Measurements from ENCODE around the gene THAP4. TPM values are rescaled to one million over a fixed set of nuclear protein-coding genes. Genes with fewer than 3 reads are reported as not detected.

The THAP4 gene
- total RNA-seq, 3 donors from 2014 or later (not counting 1 experiment from before 2014, with no cell fraction given): 19.8 to 29.2 (median 27.8) TPM

DNA sequence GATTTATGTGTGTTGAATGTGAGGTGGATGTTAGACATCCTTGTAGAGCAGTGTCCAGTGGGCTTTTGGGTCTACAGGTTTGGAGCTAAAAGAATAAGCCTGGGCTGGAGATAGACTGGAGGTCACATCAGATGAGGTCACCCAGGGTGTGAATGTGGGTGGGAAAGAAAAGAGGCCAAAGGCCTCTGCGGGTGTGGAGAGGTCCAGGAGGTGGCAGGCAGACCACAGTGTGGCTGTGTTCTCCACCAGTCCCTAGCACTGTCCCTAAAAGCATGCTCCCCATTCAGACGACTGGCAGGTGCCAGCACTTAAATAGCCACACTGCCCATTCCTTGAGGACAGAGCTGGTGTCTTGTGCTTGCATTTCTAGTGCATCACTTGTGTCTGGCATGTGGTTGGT lies 4.7 kb upstream of the THAP4 start:
- peak overlapping the region; percentile 17 to 56 for H3K27ac Mint-ChIP-seq
- no peak for TF ChIP-seq CTCF (IDR thresholded peaks at IDR 0.05)
- ATAC-seq: no peak
- intact Hi-C loops (cut with micrococcal nuclease): no loop called here
- no peaks in the 10 kb centered on the region for H3K36me3 ChIP-seq (ENCODE audit: control insufficient read depth, insufficient read depth, low read length)
- H3K4me1 Mint-ChIP-seq: peaks cover 51 to 64% of the 10 kb centered on the region in 2 donors
- no peaks in the 10 kb centered on the region for H3K36me3 Mint-ChIP-seq
- H3K9me3 ChIP-seq (ENCODE audit: control insufficient read depth, insufficient read depth, low read length): no peaks in the 10 kb centered on the region
- no peak for DNase-seq
- peaks cover 25% of the 10 kb centered on the region for H3K4me1 ChIP-seq (ENCODE audit: control insufficient read depth, insufficient read depth, low read length)
- no peak overlapping the region for H3K4me3 ChIP-seq (ENCODE audit: low read length)
- 42% methylated on average over 2 of the region's 2 CpGs for WGBS (ENCODE audit: insufficient coverage)
- no peak overlapping the region for H3K27ac ChIP-seq (ENCODE audit: low read length)
- no peak overlapping the region for H3K4me3 Mint-ChIP-seq
- no peaks in the 10 kb centered on the region for H3K27me3 ChIP-seq (ENCODE audit: control insufficient read depth, insufficient read depth, low read length)
- no peaks in the 10 kb centered on the region for H3K9me3 Mint-ChIP-seq
- H3K27me3 Mint-ChIP-seq (ENCODE audit: low read depth in 2 of 2): no peaks in the 10 kb centered on the region

DNA sequence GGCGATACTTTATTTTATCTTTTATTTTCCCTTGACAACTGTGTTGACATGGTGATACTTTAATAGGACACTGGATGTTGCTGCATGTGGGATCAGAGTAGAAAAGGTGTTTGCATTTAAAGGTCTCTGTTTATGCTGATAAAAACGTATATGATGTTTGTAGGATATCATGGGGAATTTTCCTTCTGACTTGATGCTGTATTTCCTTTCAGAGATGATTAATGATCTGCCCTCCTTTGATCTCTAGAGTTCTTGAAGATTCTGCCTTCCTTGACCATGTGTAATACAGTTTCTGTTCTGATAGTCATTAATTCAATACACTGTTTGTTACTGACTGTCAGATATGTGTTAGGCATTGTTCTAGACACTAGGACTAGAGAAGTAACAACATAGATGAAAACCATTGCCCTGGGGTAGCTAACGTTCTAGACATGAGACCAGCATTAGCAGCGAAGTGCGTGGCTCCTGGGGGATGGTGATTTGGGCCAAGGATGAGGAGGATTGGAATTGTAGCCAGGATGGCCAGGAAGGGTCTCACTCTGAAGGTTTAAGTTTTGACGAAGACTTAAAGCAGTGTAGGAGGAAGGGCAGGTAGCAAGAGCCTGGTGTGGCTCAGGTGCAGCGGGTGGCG lies 3.3 kb upstream of the THAP4 start:
- intact Hi-C loops (cut with micrococcal nuclease): no loop called here
- no peak for TF ChIP-seq CTCF (IDR thresholded peaks at IDR 0.05)
- H3K27ac Mint-ChIP-seq: peak overlapping the region; percentile 1 to 51
- Histone ChIP-seq H3K27ac (ENCODE audit: low read length) (no peak overlapping the region), H3K4me3 (ENCODE audit: low read length) (no peak overlapping the region), H3K27me3 (ENCODE audit: control insufficient read depth, insufficient read depth, low read length) (no peaks in the 10 kb centered on the region), H3K4me1 (ENCODE audit: control insufficient read depth, insufficient read depth, low read length) (peaks cover 35% of the 10 kb centered on the region), H3K9me3 (ENCODE audit: control insufficient read depth, insufficient read depth, low read length) (no peaks in the 10 kb centered on the region), H3K36me3 (ENCODE audit: control insufficient read depth, insufficient read depth, low read length) (no peaks in the 10 kb centered on the region)
- no peaks in the 10 kb centered on the region for H3K36me3 Mint-ChIP-seq
- no peak overlapping the region for H3K4me3 Mint-ChIP-seq
- no peak for ATAC-seq
- peaks cover 50 to 60% of the 10 kb centered on the region in 2 donors for H3K4me1 Mint-ChIP-seq
- DNase-seq: no peak
- no peaks in the 10 kb centered on the region for H3K9me3 Mint-ChIP-seq
- no peaks in the 10 kb centered on the region for H3K27me3 Mint-ChIP-seq (ENCODE audit: low read depth in 2 of 2)
- WGBS (ENCODE audit: insufficient coverage): 93% methylated on average over 8 of the region's 8 CpGs

GRCh38 chr2:241639385-241639784 lies 2.4 kb upstream of the THAP4 start:
- H3K4me1 ChIP-seq (ENCODE audit: control insufficient read depth, insufficient read depth, low read length): peaks cover 35% of the 10 kb centered on the region
- Mint-ChIP-seq H3K27ac (peak overlapping the region in 1 of 2 donors; percentile 1), H3K9me3 (no peaks in the 10 kb centered on the region), H3K4me1 (peaks cover 50 to 60% of the 10 kb centered on the region in 2 donors), H3K36me3 (no peaks in the 10 kb centered on the region), H3K27me3 (ENCODE audit: low read depth in 2 of 2) (no peaks in the 10 kb centered on the region), H3K4me3 (peak overlapping the region; percentile 13)
- DNase-seq: no peak
- intact Hi-C loops (cut with micrococcal nuclease): loop anchor here (5.0 kb wide), 2 partner anchors 132 to 322 kb away; partner anchors contain the start of genes HDLBP, SEPTIN2 and STK25
- H3K27me3 ChIP-seq (ENCODE audit: control insufficient read depth, insufficient read depth, low read length): no peaks in the 10 kb centered on the region
- WGBS (ENCODE audit: insufficient coverage): 96% methylated on average over 5 of the region's 7 CpGs
- no peak overlapping the region for H3K4me3 ChIP-seq (ENCODE audit: low read length)
- H3K27ac ChIP-seq (ENCODE audit: low read length): no peak overlapping the region
- no peaks in the 10 kb centered on the region for H3K36me3 ChIP-seq (ENCODE audit: control insufficient read depth, insufficient read depth, low read length)
- H3K9me3 ChIP-seq (ENCODE audit: control insufficient read depth, insufficient read depth, low read length): no peaks in the 10 kb centered on the region
- TF ChIP-seq CTCF (IDR thresholded peaks at IDR 0.05): no peak
- ATAC-seq: no peak

GRCh38 chr2:241638940-241639339 lies 2.0 kb upstream of the THAP4 start:
- Histone ChIP-seq H3K4me3 (ENCODE audit: low read length) (no peak overlapping the region), H3K4me1 (ENCODE audit: control insufficient read depth, insufficient read depth, low read length) (peaks cover 35% of the 10 kb centered on the region), H3K9me3 (ENCODE audit: control insufficient read depth, insufficient read depth, low read length) (no peaks in the 10 kb centered on the region), H3K27me3 (ENCODE audit: control insufficient read depth, insufficient read depth, low read length) (no peaks in the 10 kb centered on the region), H3K27ac (ENCODE audit: low read length) (no peak overlapping the region), H3K36me3 (ENCODE audit: control insufficient read depth, insufficient read depth, low read length) (no peaks in the 10 kb centered on the region)
- Mint-ChIP-seq H3K4me3 (peak overlapping the region; percentile 93), H3K36me3 (no peaks in the 10 kb centered on the region), H3K4me1 (peaks cover 50 to 60% of the 10 kb centered on the region in 2 donors), H3K27me3 (ENCODE audit: low read depth in 2 of 2) (no peaks in the 10 kb centered on the region), H3K27ac (peak overlapping the region; percentile 81 to 91), H3K9me3 (no peaks in the 10 kb centered on the region)
- DNase-seq (no peak), ATAC-seq (no peak)
- 98% methylated on average over 14 of the region's 14 CpGs for WGBS (ENCODE audit: insufficient coverage)
- intact Hi-C loops (cut with micrococcal nuclease): loop anchor here (5.0 kb wide), 2 partner anchors 132 to 322 kb away; partner anchors contain the start of genes HDLBP, SEPTIN2 and STK25
- TF ChIP-seq CTCF (IDR thresholded peaks at IDR 0.05): no peak
